ENCODE measurements around the gene ERC2.

GRCh38 chr3:55471522-55472280 is 996.6 kb downstream of the ERC2 start:
- TF ChIP-seq CTCF (IDR thresholded peaks at IDR 0.05) (no peak), POLR2A (IDR thresholded peaks at IDR 0.05) (no peak), POLR2AphosphoS5 (IDR thresholded peaks at IDR 0.05) (no peak), EP300 (IDR thresholded peaks at IDR 0.05) (no peak)

All from upper lobe of left lung (tissue), 4 donors.